WTC11 (cell line): ENCODE measurements around the gene RGS14.

ENCODE experiments used
- CREB1 ChIP-seq: sonication (generic); formaldehyde crosslinking; IDR thresholded peaks from 2 replicates; pipeline ENCODE4 v1.8.0; 2023; ENCODE audit warnings: mild to moderate bottlenecking, missing genetic modification reagents
- HMGA2 ChIP-seq: fragments of 250-450 bp; sonication (Bioruptor Pico); IDR thresholded peaks from 2 replicates; pipeline ENCODE4 v1.4.0; 2021; ENCODE audit warnings: mild to moderate bottlenecking, moderate library complexity
- MXD4 ChIP-seq: fragments of 250-450 bp; sonication (Bioruptor Pico); IDR thresholded peaks from 2 replicates; pipeline ENCODE4 v1.8.0; 2021; ENCODE audit warnings: mild to moderate bottlenecking, moderate library complexity, borderline replicate concordance
- SP1 ChIP-seq: sonication (generic); formaldehyde crosslinking; conservative IDR thresholded peaks from 2 replicates; pipeline ENCODE4 v1.8.1; 2022; ENCODE audit warnings: missing genetic modification reagents
- ZNF396 ChIP-seq: fragments of 250-450 bp; sonication (Bioruptor Pico); IDR thresholded peaks from 2 replicates; pipeline ENCODE4 v1.8.0; 2021; ENCODE audit warnings: mild to moderate bottlenecking, moderate library complexity, borderline replicate concordance
- ZNF671 ChIP-seq: fragments of 250-450 bp; sonication (Bioruptor Pico); IDR thresholded peaks from 2 replicates; pipeline ENCODE4 v1.8.0; 2021; ENCODE audit warnings: mild to moderate bottlenecking
- TF ChIP-seq, protein P1 (sequence below): sonication (generic); formaldehyde crosslinking; IDR thresholded peaks from 2 replicates; pipeline ENCODE4 v1.8.0; 2022; ENCODE audit warnings: mild to moderate bottlenecking, missing genetic modification reagents
- TF ChIP-seq, protein P2 (sequence below): sonication (generic); formaldehyde crosslinking; conservative IDR thresholded peaks from 2 replicates; pipeline ENCODE4 v1.8.1; 2022; ENCODE audit warnings: mild to moderate bottlenecking, missing genetic modification reagents
- TF ChIP-seq, protein P3 (sequence below): fragments of 200-600 bp; IDR thresholded peaks from 2 replicates; pipeline ENCODE4 v1.8.0; 2022; ENCODE audit warnings: antibody characterized with exemption
- TF ChIP-seq, protein P4 (sequence below): sonication (generic); formaldehyde crosslinking; IDR thresholded peaks from 2 replicates; pipeline ENCODE4 v1.8.1; 2022; ENCODE audit warnings: low read depth, missing genetic modification reagents, borderline replicate concordance
- TF ChIP-seq, protein P5 (sequence below): sonication (generic); formaldehyde crosslinking; IDR thresholded peaks from 2 replicates; pipeline ENCODE4 v1.8.1; 2023; ENCODE audit warnings: mild to moderate bottlenecking, moderate library complexity, missing genetic modification reagents
- TF ChIP-seq, protein P6 (sequence below): sonication (generic); formaldehyde crosslinking; IDR thresholded peaks from 2 replicates; pipeline ENCODE4 v1.8.1; 2023; ENCODE audit warnings: mild to moderate bottlenecking, missing genetic modification reagents, moderate library complexity
- TF ChIP-seq, protein P7 (sequence below): sonication (generic); formaldehyde crosslinking; IDR thresholded peaks from 2 replicates; pipeline ENCODE4 v1.8.1; 2022; ENCODE audit warnings: mild to moderate bottlenecking, missing genetic modification reagents, moderate library complexity, borderline replicate concordance

DNA sequence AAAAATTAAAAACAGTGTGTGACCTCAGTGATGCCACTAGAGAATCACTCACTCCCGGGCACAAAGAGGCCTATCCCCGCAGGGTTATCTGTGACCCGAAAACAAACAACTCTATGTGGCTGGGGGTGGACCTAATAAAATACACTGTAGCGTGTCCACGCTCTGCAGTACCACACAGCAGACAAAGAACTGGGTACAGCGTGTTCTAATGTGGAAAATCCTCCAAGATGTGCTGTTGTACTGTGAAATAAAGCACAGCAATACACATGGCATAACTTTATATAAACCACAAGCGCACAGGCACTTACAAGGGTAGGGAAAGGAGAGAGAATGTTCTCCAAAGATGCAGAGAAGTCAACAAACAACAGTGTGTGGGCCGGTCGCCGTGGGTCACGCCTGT, 18.4 kb downstream of the RGS14 start:
- TF ChIP-seq, protein P1, sequence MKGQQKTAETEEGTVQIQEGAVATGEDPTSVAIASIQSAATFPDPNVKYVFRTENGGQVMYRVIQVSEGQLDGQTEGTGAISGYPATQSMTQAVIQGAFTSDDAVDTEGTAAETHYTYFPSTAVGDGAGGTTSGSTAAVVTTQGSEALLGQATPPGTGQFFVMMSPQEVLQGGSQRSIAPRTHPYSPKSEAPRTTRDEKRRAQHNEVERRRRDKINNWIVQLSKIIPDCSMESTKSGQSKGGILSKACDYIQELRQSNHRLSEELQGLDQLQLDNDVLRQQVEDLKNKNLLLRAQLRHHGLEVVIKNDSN (CRISPR knock-in tag), result no peak
- TF ChIP-seq, protein P2, sequence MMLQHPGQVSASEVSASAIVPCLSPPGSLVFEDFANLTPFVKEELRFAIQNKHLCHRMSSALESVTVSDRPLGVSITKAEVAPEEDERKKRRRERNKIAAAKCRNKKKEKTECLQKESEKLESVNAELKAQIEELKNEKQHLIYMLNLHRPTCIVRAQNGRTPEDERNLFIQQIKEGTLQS (CRISPR knock-in tag), result no peak
- TF ChIP-seq, protein P3, sequence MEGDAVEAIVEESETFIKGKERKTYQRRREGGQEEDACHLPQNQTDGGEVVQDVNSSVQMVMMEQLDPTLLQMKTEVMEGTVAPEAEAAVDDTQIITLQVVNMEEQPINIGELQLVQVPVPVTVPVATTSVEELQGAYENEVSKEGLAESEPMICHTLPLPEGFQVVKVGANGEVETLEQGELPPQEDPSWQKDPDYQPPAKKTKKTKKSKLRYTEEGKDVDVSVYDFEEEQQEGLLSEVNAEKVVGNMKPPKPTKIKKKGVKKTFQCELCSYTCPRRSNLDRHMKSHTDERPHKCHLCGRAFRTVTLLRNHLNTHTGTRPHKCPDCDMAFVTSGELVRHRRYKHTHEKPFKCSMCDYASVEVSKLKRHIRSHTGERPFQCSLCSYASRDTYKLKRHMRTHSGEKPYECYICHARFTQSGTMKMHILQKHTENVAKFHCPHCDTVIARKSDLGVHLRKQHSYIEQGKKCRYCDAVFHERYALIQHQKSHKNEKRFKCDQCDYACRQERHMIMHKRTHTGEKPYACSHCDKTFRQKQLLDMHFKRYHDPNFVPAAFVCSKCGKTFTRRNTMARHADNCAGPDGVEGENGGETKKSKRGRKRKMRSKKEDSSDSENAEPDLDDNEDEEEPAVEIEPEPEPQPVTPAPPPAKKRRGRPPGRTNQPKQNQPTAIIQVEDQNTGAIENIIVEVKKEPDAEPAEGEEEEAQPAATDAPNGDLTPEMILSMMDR, result no peak
- no peak for TF ChIP-seq HMGA2 (CRISPR knock-in tag)
- no peak for TF ChIP-seq ZNF671 (CRISPR knock-in tag)
- TF ChIP-seq, protein P4, sequence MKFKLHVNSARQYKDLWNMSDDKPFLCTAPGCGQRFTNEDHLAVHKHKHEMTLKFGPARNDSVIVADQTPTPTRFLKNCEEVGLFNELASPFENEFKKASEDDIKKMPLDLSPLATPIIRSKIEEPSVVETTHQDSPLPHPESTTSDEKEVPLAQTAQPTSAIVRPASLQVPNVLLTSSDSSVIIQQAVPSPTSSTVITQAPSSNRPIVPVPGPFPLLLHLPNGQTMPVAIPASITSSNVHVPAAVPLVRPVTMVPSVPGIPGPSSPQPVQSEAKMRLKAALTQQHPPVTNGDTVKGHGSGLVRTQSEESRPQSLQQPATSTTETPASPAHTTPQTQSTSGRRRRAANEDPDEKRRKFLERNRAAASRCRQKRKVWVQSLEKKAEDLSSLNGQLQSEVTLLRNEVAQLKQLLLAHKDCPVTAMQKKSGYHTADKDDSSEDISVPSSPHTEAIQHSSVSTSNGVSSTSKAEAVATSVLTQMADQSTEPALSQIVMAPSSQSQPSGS, result no peak
- TF ChIP-seq, protein P5, sequence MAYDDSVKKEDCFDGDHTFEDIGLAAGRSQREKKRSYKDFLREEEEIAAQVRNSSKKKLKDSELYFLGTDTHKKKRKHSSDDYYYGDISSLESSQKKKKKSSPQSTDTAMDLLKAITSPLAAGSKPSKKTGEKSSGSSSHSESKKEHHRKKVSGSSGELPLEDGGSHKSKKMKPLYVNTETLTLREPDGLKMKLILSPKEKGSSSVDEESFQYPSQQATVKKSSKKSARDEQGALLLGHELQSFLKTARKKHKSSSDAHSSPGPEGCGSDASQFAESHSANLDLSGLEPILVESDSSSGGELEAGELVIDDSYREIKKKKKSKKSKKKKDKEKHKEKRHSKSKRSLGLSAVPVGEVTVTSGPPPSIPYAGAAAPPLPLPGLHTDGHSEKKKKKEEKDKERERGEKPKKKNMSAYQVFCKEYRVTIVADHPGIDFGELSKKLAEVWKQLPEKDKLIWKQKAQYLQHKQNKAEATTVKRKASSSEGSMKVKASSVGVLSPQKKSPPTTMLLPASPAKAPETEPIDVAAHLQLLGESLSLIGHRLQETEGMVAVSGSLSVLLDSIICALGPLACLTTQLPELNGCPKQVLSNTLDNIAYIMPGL, result no peak
- no peak for TF ChIP-seq SP1 (CRISPR knock-in tag)
- no peak for TF ChIP-seq MXD4 (CRISPR knock-in tag)
- TF ChIP-seq, protein P6, sequence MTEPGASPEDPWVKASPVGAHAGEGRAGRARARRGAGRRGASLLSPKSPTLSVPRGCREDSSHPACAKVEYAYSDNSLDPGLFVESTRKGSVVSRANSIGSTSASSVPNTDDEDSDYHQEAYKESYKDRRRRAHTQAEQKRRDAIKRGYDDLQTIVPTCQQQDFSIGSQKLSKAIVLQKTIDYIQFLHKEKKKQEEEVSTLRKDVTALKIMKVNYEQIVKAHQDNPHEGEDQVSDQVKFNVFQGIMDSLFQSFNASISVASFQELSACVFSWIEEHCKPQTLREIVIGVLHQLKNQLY (CRISPR knock-in tag), result no peak
- TF ChIP-seq CREB1, result no peak
- TF ChIP-seq ZNF396, result no peak
- TF ChIP-seq, protein P7, sequence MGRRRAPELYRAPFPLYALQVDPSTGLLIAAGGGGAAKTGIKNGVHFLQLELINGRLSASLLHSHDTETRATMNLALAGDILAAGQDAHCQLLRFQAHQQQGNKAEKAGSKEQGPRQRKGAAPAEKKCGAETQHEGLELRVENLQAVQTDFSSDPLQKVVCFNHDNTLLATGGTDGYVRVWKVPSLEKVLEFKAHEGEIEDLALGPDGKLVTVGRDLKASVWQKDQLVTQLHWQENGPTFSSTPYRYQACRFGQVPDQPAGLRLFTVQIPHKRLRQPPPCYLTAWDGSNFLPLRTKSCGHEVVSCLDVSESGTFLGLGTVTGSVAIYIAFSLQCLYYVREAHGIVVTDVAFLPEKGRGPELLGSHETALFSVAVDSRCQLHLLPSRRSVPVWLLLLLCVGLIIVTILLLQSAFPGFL, result no peak
